IPS DF 6.9 (cell line): ENCODE results near the gene ARID1B.

Experiments
- DNase-seq: peaks from one replicate; pipeline ENCODE4 v3.0.0-alpha.2; 2013; ENCODE audit warnings: low read depth, low spot score
- H3K27ac ChIP-seq: one replicate; pipeline ENCODE4 v1.5.1; 2013; ENCODE audit warnings: low read length, control low read depth
- H3K27me3 ChIP-seq: 2 replicates; pipeline ENCODE4 v1.6.1; 2013; ENCODE audit warnings: mild to moderate bottlenecking, low read length; ENCODE audit not compliant: control insufficient read depth, insufficient read depth
- H3K36me3 ChIP-seq: 2 replicates; pipeline ENCODE4 v1.6.1; 2013; ENCODE audit warnings: low read length; ENCODE audit not compliant: control insufficient read depth, insufficient read depth
- H3K4me1 ChIP-seq: 2 replicates; pipeline ENCODE4 v1.6.1; 2013; ENCODE audit warnings: low read length; ENCODE audit not compliant: control insufficient read depth, insufficient read depth
- H3K4me3 ChIP-seq: 2 replicates; pipeline ENCODE4 v1.5.1; 2013; ENCODE audit warnings: mild to moderate bottlenecking, low read length
- H3K9me3 ChIP-seq: 2 replicates; pipeline ENCODE4 v1.6.1; 2013; ENCODE audit warnings: low read length, inconsistent platforms; ENCODE audit not compliant: control insufficient read depth, insufficient read depth
- WGBS: extraction: QIAGEN DNeasy Blood & Tissue Kit; methylation state at CpG from one replicate; pipeline ENCODE4 v1.1.7; 2013; ENCODE audit warnings: mixed read lengths, missing lambda C conversion rate; ENCODE audit not compliant: insufficient read length, insufficient coverage; 5-methylcytosine and 5-hydroxymethylcytosine counted together

ARID1B gene

GRCh38 chr6:156917213-156917612 is 140.0 kb downstream of the ARID1B start:
- no peaks in the 10 kb centered on the region for H3K4me1 ChIP-seq
- DNase-seq: no peak
- no peaks in the 10 kb centered on the region for H3K9me3 ChIP-seq
- H3K27me3 ChIP-seq: no peaks in the 10 kb centered on the region
- WGBS: no CpG with 5 or more reads among the region's 5 CpGs
- H3K27ac ChIP-seq: no peak overlapping the region
- no peak overlapping the region for H3K4me3 ChIP-seq
- no peaks in the 10 kb centered on the region for H3K36me3 ChIP-seq

GRCh38 chr6:156918647-156919046 is 141.5 kb downstream of the ARID1B start:
- Histone ChIP-seq H3K27ac (no peak overlapping the region), H3K27me3 (no peaks in the 10 kb centered on the region), H3K36me3 (no peaks in the 10 kb centered on the region), H3K4me1 (no peaks in the 10 kb centered on the region), H3K4me3 (no peak overlapping the region), H3K9me3 (no peaks in the 10 kb centered on the region)
- no peak for DNase-seq
- WGBS: no CpG with 5 or more reads among the region's 7 CpGs

GRCh38 chr6:156919370-156919769 is 142.2 kb downstream of the ARID1B start:
- H3K36me3 ChIP-seq: no peaks in the 10 kb centered on the region
- no peak for DNase-seq
- H3K27me3 ChIP-seq: no peaks in the 10 kb centered on the region
- H3K4me3 ChIP-seq: no peak overlapping the region
- H3K9me3 ChIP-seq: no peaks in the 10 kb centered on the region
- H3K4me1 ChIP-seq: no peaks in the 10 kb centered on the region
- WGBS: no CpG with 5 or more reads among the region's 2 CpGs
- no peak overlapping the region for H3K27ac ChIP-seq

GRCh38 chr6:156919814-156920369 is 142.7 kb downstream of the ARID1B start:
- no peak for DNase-seq
- Histone ChIP-seq H3K9me3 (no peaks in the 10 kb centered on the region), H3K36me3 (no peaks in the 10 kb centered on the region), H3K27me3 (no peaks in the 10 kb centered on the region), H3K4me1 (no peaks in the 10 kb centered on the region; the same call in 1 of the 2 replicates), H3K27ac (no peak overlapping the region), H3K4me3 (no peak overlapping the region)
- WGBS: no CpG with 5 or more reads among the region's 5 CpGs

- H3K4me1 ChIP-seq: peaks cover 4% of the 10 kb centered on the region; the same call in 1 of the 2 replicates
- H3K27me3 ChIP-seq: no peaks in the 10 kb centered on the region
- no peaks in the 10 kb centered on the region; the same call in 1 of the 2 replicates for H3K36me3 ChIP-seq
- H3K4me3 ChIP-seq: no peak overlapping the region
- DNase-seq: no peak
- no CpG with 5 or more reads among the region's 4 CpGs for WGBS
- H3K9me3 ChIP-seq: no peaks in the 10 kb centered on the region
- no peak overlapping the region for H3K27ac ChIP-seq
Measured at GRCh38 chr6:156924246-156924645, 147.1 kb downstream of the ARID1B start.

- H3K4me1 ChIP-seq: peaks cover 4% of the 10 kb centered on the region; the same call in 1 of the 2 replicates
- no peak overlapping the region for H3K4me3 ChIP-seq
- no peaks in the 10 kb centered on the region for H3K9me3 ChIP-seq
- WGBS: no CpG with 5 or more reads among the region's 2 CpGs
- H3K36me3 ChIP-seq: no peaks in the 10 kb centered on the region; the same call in 1 of the 2 replicates
- DNase-seq: no peak
- H3K27ac ChIP-seq: no peak overlapping the region
- H3K27me3 ChIP-seq: no peaks in the 10 kb centered on the region
Measured at GRCh38 chr6:156925026-156925425, 147.8 kb downstream of the ARID1B start.

GRCh38 chr6:156925718-156926607 is 148.8 kb downstream of the ARID1B start:
- DNase-seq: no peak
- Histone ChIP-seq H3K4me3 (no peak overlapping the region), H3K27ac (no peak overlapping the region), H3K27me3 (no peaks in the 10 kb centered on the region), H3K9me3 (no peaks in the 10 kb centered on the region), H3K36me3 (no peaks in the 10 kb centered on the region; the same call in 1 of the 2 replicates), H3K4me1 (peaks cover 4% of the 10 kb centered on the region; the same call in 1 of the 2 replicates)
- no CpG with 5 or more reads among the region's 3 CpGs for WGBS

- WGBS: no CpG with 5 or more reads among the region's 8 CpGs
- H3K4me3 ChIP-seq: no peak overlapping the region
- H3K36me3 ChIP-seq: no peaks in the 10 kb centered on the region; the same call in 1 of the 2 replicates
- H3K27ac ChIP-seq: no peak overlapping the region
- no peak for DNase-seq
- H3K4me1 ChIP-seq: peaks cover 4% of the 10 kb centered on the region; the same call in 1 of the 2 replicates
- H3K27me3 ChIP-seq: no peaks in the 10 kb centered on the region
- H3K9me3 ChIP-seq: no peaks in the 10 kb centered on the region
Measured at GRCh38 chr6:156928126-156928525, 150.9 kb downstream of the ARID1B start.

- Histone ChIP-seq H3K9me3 (no peaks in the 10 kb centered on the region), H3K27ac (no peak overlapping the region), H3K4me3 (no peak overlapping the region), H3K27me3 (no peaks in the 10 kb centered on the region), H3K4me1 (peaks cover 4% of the 10 kb centered on the region; the same call in 1 of the 2 replicates), H3K36me3 (no peaks in the 10 kb centered on the region; the same call in 1 of the 2 replicates)
- DNase-seq: no peak
- WGBS: no CpG with 5 or more reads among the region's 5 CpGs
Measured at GRCh38 chr6:156928972-156929371, 151.8 kb downstream of the ARID1B start.

- H3K27ac ChIP-seq: no peak overlapping the region
- no CpG with 5 or more reads among the region's 3 CpGs for WGBS
- peaks cover 3% of the 10 kb centered on the region; the same call in 1 of the 2 replicates for H3K4me1 ChIP-seq
Measured at GRCh38 chr6:156931283-156931682, 154.1 kb downstream of the ARID1B start.

More at GRCh38 chr6:156931283-156931682, 154.1 kb downstream of the ARID1B start:
- H3K9me3 ChIP-seq: no peaks in the 10 kb centered on the region
- no peak overlapping the region for H3K4me3 ChIP-seq
- DNase-seq: no peak
- H3K36me3 ChIP-seq: no peaks in the 10 kb centered on the region; the same call in 1 of the 2 replicates
- no peaks in the 10 kb centered on the region for H3K27me3 ChIP-seq
